Measurements from ENCODE around the gene DTNBP1.

DTNBP1 gene

DNA sequence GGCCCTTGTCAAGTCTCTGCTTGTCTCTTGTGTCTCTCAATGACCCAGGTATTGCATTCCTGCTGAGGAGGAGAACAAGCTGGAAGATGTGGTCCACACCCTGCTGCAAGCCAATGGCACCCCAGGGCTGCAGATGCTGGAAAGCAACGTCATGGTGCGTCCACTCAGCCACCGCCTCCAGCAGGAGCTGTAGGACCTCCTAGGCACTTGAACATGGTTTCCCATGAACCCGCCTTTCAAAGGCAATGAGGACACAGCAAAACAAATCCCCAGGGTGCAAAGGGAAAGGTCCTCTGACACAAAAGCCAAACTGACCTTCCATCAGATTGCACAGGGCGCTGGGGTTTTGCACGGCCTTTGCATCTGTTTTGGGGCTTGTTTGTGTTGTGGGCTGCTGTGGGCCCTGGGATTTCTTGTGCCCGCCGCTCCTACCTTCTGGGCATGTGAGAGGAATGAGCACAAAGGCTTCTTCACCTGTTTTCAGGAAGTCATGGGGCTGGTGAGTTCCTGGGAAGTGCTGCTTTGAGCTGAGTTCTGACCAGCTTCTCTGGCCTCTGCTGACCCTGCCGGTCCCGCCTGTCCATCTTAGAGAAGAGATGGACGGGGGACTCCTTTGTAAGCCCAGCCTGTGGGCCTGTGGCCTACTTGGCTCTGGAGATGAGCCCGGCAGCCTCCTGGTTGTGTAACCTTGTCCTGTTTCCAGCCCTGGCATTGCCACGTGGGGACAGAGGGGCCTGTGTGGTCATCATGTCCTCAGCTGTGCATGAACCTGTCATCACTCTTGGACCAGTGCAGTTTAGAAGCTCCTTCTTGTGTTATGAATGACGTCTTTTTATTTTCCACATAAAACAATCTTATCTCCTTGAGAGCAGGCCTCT, 151.3 kb downstream of the DTNBP1 start:
- no peak for DNase-seq

- no peak for DNase-seq
Observed at GRCh38 chr6:15510536-15511247, 152.1 kb downstream of the DTNBP1 start.

GRCh38 chr6:15510121-15510520, 152.7 kb downstream of the DTNBP1 start:
- no peak for DNase-seq

DNA sequence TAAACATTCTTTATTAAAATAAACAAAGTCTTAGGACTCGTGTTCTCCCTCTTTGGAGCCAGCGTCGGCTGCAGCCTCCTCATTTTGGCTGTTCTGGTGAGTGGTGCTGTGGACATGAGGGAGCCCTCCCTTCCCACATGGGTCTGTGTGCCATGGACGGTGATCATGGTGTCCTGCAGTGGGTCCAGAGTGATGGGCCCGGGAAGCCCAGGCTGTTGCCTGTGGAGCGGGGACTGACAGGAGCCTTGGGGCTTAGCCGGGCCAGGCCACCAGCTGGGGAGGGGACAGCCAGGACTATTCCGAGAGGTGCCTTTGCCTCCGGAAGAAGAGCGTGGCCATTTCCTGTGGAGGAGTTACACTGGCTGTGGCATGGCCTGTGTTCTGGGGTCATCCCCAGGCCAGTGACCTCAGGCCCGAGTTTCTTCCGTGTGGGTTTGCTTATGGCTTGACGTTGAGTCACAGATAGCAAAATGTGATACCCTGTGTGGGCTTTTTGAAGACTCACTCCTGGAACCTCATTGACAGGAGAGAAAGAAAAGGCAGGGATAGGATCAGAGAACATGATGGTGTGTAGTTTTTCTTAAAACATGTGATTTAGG, 153.4 kb downstream of the DTNBP1 start:
- DNase-seq = no peak

- no peak for DNase-seq
Observed at GRCh38 chr6:15508931-15509330, 153.9 kb downstream of the DTNBP1 start.

DNA sequence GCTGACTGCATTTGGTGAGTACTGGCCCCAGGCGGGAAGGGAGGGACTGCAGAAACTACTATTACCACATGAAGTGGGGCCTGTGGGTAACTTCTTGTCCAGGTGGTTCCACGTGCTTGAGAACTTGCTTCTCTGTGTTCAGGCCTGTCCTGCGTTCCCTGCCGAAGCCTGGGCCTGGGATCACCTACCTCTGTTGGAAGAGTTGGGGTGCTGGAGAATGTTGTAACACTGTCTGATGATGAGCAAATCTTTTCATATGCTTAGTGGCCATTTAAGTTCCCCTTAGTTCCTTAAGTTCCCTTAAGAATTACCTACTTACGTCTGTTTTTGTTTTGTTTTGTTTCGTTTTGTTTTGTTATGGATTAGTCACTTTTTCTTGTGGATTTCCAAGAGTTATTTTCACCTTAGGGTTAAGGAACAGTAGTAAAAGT, 154.4 kb downstream of the DTNBP1 start:
- DNase-seq = no peak

GRCh38 chr6:15507746-15508145, 155.1 kb downstream of the DTNBP1 start:
- no peak for DNase-seq

- no peak for DNase-seq
Observed at GRCh38 chr6:15507221-15507620, 155.6 kb downstream of the DTNBP1 start.

DNA sequence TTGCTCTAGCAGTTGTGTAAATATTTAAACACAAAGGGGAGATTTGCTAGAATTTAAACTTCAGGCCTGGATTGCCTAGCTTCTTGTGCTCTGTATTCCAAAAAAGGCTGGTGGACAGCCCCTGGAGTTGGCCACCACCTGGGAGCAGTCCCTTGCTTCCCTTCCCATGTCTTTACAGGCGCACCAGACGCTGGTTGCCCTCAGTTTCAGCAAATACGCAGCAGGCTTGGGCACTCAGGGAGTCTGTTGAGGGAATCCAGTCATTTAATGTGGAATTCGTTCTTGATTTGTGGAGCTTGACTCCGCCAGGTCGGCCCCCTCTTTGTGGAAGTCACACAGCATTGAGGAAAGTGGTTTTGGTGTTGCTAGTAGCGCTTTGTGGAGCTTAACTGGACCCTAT, 156.8 kb downstream of the DTNBP1 start:
- DNase-seq = no peak

GRCh38 chr6:15505463-15505918, 157.3 kb downstream of the DTNBP1 start:
- no peak for DNase-seq

DNA sequence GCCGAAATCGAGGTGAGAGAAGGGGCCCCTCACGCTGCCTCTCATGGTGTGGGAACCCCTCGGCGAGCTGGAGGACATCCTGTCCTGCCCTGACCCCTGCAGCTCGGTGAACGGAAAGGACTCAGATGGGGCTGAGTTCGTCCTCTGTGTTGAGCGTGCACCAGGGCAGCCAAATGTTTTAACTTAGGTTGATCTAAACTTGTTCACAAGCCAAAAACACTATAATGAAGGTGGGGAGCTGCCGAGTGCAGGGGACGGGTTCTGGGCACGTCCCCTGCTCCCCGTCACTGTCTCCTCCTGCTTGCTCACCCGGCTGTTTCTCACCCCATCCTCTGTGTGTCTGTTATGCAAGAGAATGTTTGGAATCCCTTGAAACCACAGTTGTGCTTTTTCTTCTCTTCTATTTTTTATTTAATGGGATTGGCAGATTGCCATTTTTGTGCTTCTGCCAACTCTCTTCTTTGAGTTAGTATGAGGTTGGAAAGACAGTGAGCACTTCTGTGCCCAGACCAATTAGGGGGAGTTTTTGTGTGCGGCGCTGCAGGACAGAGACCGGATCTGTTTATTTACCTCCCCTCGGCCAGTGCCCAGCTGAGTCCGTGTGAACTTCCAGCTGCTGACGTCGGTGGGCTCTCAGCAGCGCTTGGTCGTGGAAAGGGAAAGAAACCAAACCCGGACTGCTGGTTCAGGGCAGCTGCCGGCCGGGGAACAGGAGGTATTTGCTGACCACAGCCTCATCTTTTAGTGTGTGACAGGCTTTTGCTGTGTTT, 158.1 kb downstream of the DTNBP1 start:
- DNase-seq = peak; percentile 63

DNA sequence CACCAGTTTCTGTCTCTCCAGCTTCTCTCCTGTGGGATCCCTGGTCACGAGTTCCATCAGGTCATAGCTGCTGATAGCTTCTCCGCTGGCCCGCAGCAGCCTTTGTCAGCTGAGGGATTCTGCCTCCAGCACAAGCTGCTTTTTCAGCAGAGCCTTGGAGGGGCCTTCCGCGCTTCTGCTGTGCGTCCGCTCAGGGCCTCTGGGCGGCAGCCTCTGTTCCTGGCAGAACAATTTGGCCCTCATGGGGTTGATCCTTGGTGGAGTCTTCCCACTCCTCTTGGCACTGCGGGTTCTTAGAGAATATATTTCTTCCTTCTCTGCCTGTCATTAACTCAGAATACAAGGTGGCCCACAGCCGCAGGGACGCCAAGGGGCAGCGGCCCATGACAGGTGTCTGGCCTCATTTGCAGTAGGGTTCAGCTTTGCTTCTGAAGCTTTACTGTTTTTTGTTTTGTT, 158.8 kb downstream of the DTNBP1 start:
- DNase-seq = no peak

- DNase-seq = no peak
Observed at GRCh38 chr6:15503346-15503680, 159.5 kb downstream of the DTNBP1 start.

GRCh38 chr6:15502446-15503345, 160.1 kb downstream of the DTNBP1 start:
- no peak for DNase-seq

DNA sequence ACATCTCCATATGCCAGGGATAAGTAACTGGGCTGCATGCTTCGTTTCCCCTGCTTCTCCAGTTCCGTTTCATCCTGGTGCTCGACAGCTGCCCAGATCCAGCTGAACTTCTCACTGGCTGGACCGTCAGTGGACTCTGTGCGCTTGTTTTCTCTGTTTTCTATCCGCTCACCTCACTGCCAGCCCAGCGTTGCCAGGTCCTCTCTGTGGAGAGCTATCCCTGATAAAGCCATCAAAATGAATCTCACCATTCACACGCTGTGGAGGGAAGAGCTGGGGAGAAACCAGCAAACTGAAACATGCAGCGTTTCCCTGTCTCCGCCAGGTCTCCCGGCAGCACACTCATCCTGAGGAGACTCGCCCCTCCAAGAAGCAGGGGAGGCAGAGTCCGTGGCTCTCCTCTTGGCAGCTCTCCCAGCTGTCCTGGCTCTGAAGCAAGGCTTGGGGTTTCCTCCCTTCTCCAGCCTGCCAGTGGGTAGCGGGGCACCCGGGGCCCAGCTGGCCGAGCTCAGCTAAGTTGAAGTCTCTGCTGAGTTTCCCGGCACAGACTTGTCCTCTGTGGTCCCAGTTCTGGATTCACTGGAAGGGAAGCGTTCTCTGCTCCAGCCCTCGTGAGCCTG, 160.9 kb downstream of the DTNBP1 start:
- DNase-seq = no peak

GRCh38 chr6:15500901-15501825, 161.7 kb downstream of the DTNBP1 start:
- DNase-seq = peak; percentile 56

- DNase-seq = no peak
Observed at GRCh38 chr6:15500078-15500740, 162.6 kb downstream of the DTNBP1 start.

GRCh38 chr6:15499591-15499990, 163.2 kb downstream of the DTNBP1 start:
- DNase-seq = no peak

DNA sequence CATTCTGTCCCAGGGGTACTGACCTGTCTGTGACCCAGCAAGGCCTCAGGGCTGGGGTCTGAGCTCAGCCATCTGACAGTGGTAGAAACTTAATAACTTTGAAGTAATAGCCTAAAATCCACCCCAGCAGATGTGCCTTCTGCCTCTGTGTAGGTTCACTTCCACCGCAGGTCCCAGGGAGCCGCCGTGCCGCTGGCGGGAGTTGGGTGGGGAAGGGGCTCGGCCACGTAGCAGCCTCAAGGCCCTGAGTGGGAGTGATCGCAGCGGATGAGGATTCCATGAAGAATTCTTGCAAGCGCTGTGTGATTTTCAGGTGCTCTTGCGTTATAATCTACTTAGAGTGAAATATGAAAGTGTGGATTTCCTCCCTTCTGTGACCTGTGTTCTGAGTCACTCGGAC, 163.7 kb downstream of the DTNBP1 start:
- no peak for DNase-seq

DNA sequence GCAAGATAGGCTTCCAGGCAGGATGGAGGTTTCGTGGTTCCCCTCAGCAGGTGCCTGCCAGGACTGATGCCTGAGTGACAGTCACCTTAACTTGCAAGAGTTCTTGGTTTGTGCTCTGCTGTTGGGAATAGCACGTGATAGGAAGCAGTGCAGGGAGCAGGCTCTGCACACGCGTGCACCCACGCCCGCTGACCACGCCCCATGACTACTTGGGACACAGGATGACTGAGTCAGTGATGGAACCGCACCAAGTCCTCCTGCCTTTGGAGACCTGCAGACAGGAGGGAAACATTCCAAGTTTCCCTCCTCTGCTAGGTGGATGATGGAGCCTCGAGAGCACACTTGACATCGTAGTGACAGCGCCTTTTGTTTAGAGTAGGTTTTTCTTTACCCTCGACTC, 164.2 kb downstream of the DTNBP1 start:
- DNase-seq = no peak
